GM12892 (cell line): ENCODE results near the gene STARD4.

ENCODE experiments used
- DNase-seq: peaks from one replicate; pipeline ENCODE4 v3.0.0; 2011; ENCODE audit not compliant: insufficient read length
- FAIRE-seq: peaks from 2 replicates; lab custom pipeline; 2011; peaks lifted over from hg19 to GRCh38; lab: Jason Lieb, UNC
- POLR2A ChIP-seq: IDR thresholded peaks from 2 replicates; pipeline ENCODE4 v1.6.1; 2011; ENCODE audit warnings: low read depth, low read length, control low read depth
- POLR2AphosphoS5 ChIP-seq: IDR thresholded peaks from 2 replicates; pipeline ENCODE4 v1.6.1; 2011; ENCODE audit warnings: low read depth, low read length, control low read depth
- TAF1 ChIP-seq: IDR thresholded peaks from 2 replicates; pipeline ENCODE4 v1.6.1; 2011; ENCODE audit warnings: low read depth, mild to moderate bottlenecking, control low read depth, low read length, borderline replicate concordance

STARD4 gene

DNA sequence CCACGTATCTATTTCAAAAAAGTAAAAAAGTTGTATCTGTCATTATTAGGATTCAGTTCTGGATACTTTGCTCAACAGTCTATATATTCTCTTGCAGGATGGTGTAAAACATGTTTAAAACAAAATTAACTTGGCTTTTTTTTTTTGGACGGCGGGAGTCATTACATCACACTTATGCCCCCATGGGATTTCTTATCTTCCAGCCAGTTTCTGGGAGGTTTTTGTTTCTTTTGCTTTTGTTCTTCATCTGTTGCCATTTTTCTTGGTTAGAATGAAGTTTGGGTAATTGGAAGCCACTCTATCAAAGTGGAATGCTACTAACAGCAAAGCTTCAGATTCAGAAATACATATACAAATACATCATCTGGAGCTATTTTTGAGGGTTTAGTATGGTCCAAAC is 1.8 kb upstream of the STARD4 start:
- TF ChIP-seq TAF1 (no peak), POLR2AphosphoS5 (no peak)
- no peak for FAIRE-seq
- DNase-seq = no peak

- TF ChIP-seq POLR2A = no peak
- no peak for TF ChIP-seq POLR2AphosphoS5
- no peak for TF ChIP-seq TAF1
These were observed 791 bp upstream of the STARD4 start for GRCh38 chr5:111513131-111513520.

DNA sequence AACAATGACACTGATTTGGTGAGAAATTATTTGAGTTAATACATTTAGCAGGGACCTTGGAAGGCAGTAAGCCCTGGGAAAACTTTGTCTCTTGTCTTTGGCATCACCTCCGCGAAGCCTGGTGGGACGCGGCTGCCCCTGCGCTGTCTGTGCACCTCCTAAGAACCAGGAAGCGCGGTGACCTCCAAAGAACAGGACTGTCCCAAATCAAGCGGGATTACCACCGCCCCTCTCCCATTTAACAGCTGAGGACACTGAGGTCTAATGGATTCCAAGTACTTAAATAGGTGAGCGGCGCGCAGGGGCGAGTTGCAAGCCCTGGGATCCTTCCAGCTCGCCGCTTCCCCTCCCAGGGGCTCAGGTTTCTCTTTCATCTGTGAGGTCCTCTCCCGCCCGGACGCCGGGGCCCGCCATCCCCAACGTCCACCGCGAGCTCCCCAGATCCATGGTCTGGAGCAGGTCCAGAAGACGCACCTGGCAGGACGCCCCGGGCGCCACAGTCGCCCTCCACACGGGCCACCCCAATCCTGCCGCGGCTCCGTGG is 432 bp downstream of the STARD4 start:
- no peak for TF ChIP-seq POLR2A
- no peak for TF ChIP-seq POLR2AphosphoS5
- no peak for TF ChIP-seq TAF1
- peak; percentile 79 for FAIRE-seq
- no peak for DNase-seq

More at GRCh38 chr5:111513131-111513520, 791 bp upstream of the STARD4 start:
- FAIRE-seq (no peak), DNase-seq (no peak)

- FAIRE-seq (no peak), DNase-seq (no peak)
- TF ChIP-seq POLR2AphosphoS5 (no peak), POLR2A (no peak), TAF1 (no peak)
These were observed 1.0 kb downstream of the STARD4 start for GRCh38 chr5:111511174-111511830.

DNA sequence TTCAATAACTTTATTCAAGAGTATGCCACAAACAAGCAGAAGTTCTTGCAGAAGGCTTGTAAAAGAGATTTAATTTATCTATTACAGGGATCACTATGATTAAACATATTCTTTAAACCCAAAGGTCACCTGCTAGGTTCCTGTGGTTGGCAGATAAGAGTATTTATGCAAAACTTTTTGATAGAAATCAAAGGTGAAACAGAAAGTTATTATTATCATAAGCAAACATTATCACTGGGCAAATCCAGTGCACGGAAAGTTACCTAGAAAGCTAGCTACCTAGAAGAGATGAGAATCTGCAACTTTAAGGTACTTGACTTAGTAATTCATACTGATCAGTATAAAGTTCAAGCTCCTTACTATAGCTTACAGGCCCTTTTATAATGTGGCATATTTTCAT is 3.2 kb downstream of the STARD4 start:
- DNase-seq = no peak
- FAIRE-seq = peak; percentile 9

DNA sequence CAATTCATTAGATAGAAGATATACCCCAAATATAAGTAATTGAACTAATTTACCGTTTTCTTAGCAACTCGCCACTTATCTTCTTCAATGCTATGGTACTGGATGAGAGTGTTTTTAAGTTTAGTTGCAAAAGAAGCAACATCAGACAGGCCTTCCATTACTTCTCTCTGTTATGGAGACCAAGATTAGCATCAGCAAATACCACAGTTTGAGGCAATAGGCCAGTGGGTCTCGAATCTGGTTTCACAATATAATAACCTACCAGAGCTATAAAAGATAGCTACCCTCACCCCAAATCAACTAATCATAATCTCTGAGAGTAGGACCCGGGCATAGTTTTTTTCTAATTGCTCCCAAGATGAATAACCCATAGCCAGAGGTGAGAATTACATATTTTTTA is 5.1 kb downstream of the STARD4 start:
- DNase-seq (no peak), FAIRE-seq (no peak)
- TF ChIP-seq POLR2AphosphoS5 (no peak), POLR2A (no peak), TAF1 (no peak)

More for the DNA sequence above, 3.2 kb downstream of the STARD4 start:
- no peak for TF ChIP-seq POLR2A
- no peak for TF ChIP-seq TAF1
- no peak for TF ChIP-seq POLR2AphosphoS5

DNA sequence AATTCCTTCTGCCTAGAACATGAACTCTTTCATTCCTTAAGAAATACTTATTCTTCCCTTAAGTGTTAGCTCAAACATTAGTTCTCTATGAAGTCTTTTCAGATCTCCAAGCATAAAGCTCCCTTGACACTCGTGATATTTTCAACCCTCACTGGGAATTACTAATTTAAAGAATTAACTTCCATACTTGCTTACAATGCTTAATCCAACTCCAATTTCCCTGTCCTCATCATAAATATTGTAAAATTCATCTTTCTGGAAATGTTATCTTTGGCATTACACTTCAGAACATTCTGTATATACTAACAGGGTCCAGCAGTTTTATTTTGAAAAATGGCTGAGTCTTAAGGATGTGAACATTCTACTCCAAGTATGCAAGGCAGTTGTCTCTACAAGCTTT is 7.2 kb downstream of the STARD4 start:
- no peak for TF ChIP-seq TAF1
- no peak for TF ChIP-seq POLR2A
- TF ChIP-seq POLR2AphosphoS5 = no peak
- DNase-seq (no peak), FAIRE-seq (no peak)

DNA sequence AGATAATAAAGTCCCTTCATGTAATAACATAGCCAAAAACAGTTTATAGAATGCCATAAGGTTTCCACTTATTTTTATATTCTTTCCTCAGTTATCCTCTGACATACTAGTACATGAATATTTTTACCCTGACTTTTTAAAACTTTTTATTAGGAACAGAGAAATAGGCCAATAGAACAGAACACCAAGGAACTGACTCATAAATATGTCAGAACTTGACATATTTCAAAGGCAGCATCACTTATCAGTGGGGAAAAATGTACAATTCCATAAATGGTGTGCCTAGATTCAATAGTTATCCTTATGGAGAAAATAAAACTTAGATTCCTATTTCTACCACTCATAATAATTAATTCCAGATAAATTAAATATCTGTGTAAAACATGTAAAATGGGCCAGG is 9.4 kb downstream of the STARD4 start:
- no peak for TF ChIP-seq POLR2A
- TF ChIP-seq POLR2AphosphoS5 = no peak
- no peak for TF ChIP-seq TAF1
- no peak for FAIRE-seq
- DNase-seq = no peak

DNA sequence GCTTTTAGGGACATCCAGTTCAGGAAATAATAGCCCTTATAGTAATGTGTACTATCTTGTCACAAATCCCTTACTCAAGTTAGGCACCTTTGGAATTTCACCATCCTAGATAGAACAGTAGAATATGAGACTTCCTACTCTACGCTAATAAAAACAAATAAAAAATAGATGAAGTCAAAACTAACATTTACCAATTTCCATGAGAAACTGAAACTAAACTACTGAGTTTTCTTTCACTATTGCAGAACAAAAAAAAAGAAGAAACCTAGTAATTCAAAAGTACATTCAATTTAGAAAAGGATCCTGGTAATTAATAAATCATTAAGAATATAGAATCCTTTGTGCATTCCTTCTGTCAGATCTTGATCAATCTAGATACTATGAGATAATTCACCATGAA is 14.0 kb downstream of the STARD4 start:
- no peak for FAIRE-seq
- TF ChIP-seq POLR2AphosphoS5 (no peak), POLR2A (no peak), TAF1 (no peak)

DNA sequence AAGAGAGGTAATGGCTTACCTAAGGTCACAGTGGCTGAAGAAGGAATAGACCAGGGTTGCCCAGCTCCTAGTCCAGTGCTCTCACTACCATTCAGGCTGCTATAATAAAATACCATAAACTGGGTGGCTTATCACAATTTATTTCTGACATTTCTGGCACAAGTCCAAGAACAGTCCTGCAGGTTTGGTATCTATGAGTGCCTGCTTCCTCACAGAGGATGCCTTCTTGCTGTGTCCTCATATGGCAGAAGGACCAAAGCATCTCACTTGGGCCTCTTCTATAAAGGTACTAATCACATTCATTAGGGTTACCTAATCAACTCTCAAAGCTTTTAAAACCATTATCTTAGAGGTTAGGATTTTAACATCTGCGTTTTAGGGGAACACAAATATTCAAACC is 17.2 kb downstream of the STARD4 start:
- TF ChIP-seq POLR2A (no peak), POLR2AphosphoS5 (peak; percentile 23; the same call in 1 of the 2 replicates)
- DNase-seq = no peak
- no peak for FAIRE-seq

More for the DNA sequence above, 14.0 kb downstream of the STARD4 start:
- DNase-seq = no peak

- FAIRE-seq = no peak
- no peak for TF ChIP-seq POLR2A
- no peak for TF ChIP-seq TAF1
- TF ChIP-seq POLR2AphosphoS5 = no peak
- DNase-seq = no peak
These were observed 17.9 kb downstream of the STARD4 start for GRCh38 chr5:111494355-111494999.

- DNase-seq (no peak), FAIRE-seq (peak; percentile 70)
- TF ChIP-seq TAF1 (no peak), POLR2A (no peak), POLR2AphosphoS5 (no peak)
These were observed 19.3 kb downstream of the STARD4 start for GRCh38 chr5:111493031-111493430.
